Activated CD4-positive, CD25-positive, alpha-beta regulatory T cell treated with anti-CD3 and anti-CD28 coated beads, Interleukin-2, amount 50 U/mL, for 16 hours (primary cell): Measurements from ENCODE around the gene THOC6.
A peak's percentile ranks its signal among the peaks of the same experiment; 100 is the strongest.
"Not testable (repeated sequence)": the region's sequence is repeated elsewhere in the genome, so short reads cannot be mapped to it uniquely, and the experiment has no call there.

Source experiments
- DNase-seq: peaks from one replicate; pipeline ENCODE4 v3.0.0-alpha.2; 2020; ENCODE audit warnings: low read depth, low spot score

Gene THOC6

GRCh38 chr16:3054965-3055733 is 31.3 kb downstream of the THOC6 start:
- DNase-seq: no peak

- not testable (repeated sequence) for DNase-seq
Measured at GRCh38 chr16:3055734-3056115, 31.9 kb downstream of the THOC6 start.

- DNase-seq: no peak
Measured at GRCh38 chr16:3056336-3057180, 32.7 kb downstream of the THOC6 start.

GRCh38 chr16:3057181-3058138 is 33.6 kb downstream of the THOC6 start:
- no peak for DNase-seq

- no peak for DNase-seq
Measured at GRCh38 chr16:3058139-3059030, 34.5 kb downstream of the THOC6 start.

GRCh38 chr16:3059041-3059722 is 35.3 kb downstream of the THOC6 start:
- peak; percentile 76 for DNase-seq

- no peak for DNase-seq
Measured at GRCh38 chr16:3059723-3060242, 35.9 kb downstream of the THOC6 start.

- DNase-seq: no peak
Measured at GRCh38 chr16:3060339-3061127, 36.7 kb downstream of the THOC6 start.

GRCh38 chr16:3062553-3062952 is 38.7 kb downstream of the THOC6 start:
- no peak for DNase-seq

GRCh38 chr16:3063625-3064386 is 40.0 kb downstream of the THOC6 start:
- DNase-seq: no peak

- peak; percentile 50 for DNase-seq
Measured at GRCh38 chr16:3065069-3065741, 41.4 kb downstream of the THOC6 start, which contains the start of gene IL32. Gene IL32 (plus strand): TSS chr16:3065640. CDS start chr16:3065812, 172 bp downstream.

- DNase-seq: no peak
Measured at GRCh38 chr16:3065742-3066439, 42.1 kb downstream of the THOC6 start.

- no peak for DNase-seq
Measured at GRCh38 chr16:3066440-3066748, 42.6 kb downstream of the THOC6 start.

GRCh38 chr16:3068487-3068886 is 44.7 kb downstream of the THOC6 start:
- no peak for DNase-seq

GRCh38 chr16:3069146-3069545 is 45.3 kb downstream of the THOC6 start:
- DNase-seq: not testable (repeated sequence)

- DNase-seq: no peak
Measured at GRCh38 chr16:3070608-3071111, 46.8 kb downstream of the THOC6 start.

- no peak for DNase-seq
Measured at GRCh38 chr16:3071655-3072054, 47.8 kb downstream of the THOC6 start.
